Lung microvascular endothelial cell (primary cell): ENCODE measurements around the gene NENF. TPM values are rescaled to one million over a fixed set of nuclear protein-coding genes. Genes with fewer than 3 reads are reported as not detected.
"Not testable (repeated sequence)": the region's sequence is repeated elsewhere in the genome, so short reads cannot be mapped to it uniquely, and the experiment has no call there.

Source experiments
- DNase-seq, 2 donors: peaks; one replicate each; pipeline versions ENCODE4 v3.0.0 to v3.0.0-alpha.2; 2010; ENCODE audit warnings: low read depth in 2 of 2
- total RNA-seq: library from RNA; depleted of rRNA; stranded (reverse); fragments of >200 nt; gene quantifications from 2 replicates; pipeline ENCODE4 v1.2.1, GENCODE V29; 2014

NENF gene
- total RNA-seq, 1 donor from 2014 or later: 2.4 TPM

GRCh38 chr1:212459656-212460055 is 26.9 kb downstream of the NENF start:
- DNase-seq: no peak

DNA sequence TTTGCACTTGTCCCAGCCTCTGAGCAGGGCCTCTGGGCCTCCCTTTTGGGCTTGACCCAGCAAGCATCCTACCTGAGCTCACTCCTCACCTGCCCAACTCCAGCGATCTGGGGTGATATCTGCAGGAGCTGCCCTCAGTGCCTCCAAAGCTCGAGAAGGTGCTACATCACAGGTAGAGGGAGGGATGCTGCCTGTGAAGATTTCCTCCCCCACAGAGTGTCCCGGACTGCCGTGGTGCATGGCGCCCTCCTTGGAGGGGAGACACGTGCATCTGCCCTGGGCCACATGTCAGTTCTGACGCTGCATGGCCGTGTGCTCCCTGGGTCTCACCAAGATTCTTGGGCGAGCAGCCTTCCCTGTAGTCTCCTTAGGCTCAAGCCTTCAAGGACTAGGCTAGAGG is 27.7 kb downstream of the NENF start:
- no peak for DNase-seq

DNA sequence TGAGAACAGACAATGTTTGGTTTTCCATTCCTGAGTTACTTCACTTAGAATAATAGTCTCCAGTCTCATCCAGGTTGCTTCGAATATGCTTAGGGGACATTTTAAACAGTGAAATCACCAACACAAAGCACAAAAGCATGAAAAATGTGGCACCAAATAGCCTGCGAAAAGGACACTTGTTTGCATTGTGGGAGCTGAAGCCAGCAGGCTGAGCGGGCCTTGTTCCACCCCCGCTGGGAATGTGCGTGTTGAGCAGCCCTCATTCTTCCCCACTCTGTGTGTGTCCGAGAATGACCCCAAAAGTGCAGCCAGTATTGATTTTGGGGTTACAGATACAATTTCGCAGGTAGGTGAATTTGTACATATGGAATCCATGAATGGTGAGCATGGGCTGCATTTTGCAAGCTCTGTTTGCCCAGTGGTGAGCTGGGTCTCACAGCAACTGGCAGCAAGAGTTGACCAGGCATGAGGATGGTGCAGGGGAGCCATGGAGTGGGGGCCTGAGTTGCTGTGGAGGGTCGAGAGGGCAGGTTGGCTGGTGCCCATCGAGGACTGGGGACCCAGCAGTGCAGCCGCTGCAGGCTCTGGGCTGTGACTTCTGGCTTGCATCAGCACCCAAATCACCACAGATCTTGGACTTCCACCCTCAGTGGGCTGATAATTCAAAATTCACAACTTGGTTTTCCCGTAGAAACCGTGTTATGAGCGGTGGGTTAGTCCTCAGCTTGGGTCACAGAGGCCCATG is 29.4 kb downstream of the NENF start:
- DNase-seq: no peak

DNA sequence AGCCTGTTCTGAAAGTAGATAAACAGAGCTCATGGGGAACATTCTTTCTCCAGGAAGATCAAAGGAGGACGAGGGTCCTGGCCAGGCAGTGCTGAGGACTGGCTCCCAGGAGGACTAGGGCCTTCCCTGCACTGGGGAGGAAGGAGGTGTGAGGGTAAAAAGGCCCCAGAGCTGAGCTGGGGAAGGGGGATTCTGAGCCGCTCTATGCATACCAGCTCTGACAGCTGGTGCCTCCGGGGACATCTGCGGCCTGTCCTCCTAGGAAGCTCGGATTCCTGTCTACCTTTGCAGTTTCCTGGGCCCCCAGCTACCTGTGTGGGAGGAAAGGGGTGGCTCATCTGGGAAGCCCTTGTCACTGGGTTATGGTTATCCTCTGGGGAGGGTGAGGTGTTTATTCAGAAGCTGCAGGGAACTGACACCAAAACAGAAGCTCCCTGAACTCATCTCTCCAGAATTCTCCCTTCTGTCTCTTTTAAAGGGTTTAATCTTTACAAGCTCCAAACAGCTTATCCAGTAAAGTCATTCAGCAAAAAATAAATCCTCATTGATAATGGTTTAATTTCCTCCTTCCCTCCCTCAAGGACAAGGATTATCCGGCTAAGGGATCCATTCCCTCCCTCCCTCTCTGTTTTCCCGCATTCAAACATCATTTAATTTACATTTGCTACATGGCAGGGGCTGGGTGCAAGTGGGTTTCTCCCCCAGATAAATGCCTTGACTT is 31.0 kb downstream of the NENF start:
- no peak for DNase-seq

GRCh38 chr1:212465311-212465710 is 32.6 kb downstream of the NENF start:
- DNase-seq: no peak

DNA sequence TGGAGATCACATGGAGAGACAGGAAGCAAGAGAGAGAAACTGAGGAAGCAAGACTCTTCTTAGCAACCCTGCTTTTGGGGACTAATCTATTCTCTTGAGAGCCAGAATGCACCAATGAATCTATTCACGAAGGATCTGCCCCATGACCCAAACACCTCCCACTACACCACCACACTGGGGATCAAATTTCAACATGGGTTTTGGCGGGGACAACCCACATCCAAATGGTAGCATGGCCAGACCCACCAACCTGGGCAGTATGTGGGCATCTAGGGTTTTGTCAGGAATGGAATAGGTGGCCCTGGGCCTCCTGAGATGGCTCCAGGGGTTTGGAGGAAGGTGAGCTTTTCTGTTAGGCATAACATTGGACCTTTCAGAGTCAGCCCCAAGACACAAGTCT is 33.7 kb downstream of the NENF start:
- DNase-seq: no peak

GRCh38 chr1:212466898-212467650 is 34.4 kb downstream of the NENF start:
- DNase-seq: no peak

DNA sequence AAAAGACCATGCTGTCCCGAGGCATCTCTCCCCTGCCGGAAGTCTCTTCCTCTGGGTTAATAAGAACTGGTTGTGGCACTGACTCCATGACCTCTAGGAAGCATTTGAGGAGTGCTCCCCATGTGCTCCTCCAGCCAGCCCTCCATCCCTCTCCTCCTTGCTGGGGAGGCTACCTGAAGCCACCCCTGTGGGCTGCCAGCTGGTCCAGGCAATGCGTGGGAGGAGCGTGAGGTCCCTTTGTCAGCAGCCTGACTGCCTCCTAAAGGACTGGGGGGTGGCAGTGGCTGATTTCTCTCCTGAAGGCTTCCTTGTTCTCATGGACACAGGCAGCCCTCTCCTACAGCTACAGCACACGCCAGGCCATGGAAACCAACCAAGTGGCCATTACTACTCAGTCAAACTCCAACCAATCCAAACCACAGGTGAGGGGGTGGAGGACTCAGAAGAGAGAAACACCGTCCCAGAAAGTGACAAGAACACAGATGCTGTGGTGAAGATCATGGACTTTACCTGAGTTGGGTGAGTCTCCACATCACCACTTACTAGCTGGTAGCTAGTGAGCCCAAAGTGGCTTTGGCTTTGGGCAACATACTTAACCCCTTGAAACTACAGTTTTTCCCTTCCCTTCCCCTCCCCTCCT is 35.2 kb downstream of the NENF start:
- no peak for DNase-seq

GRCh38 chr1:212470059-212470458 is 37.3 kb downstream of the NENF start:
- peak; percentile 6 to 30 for DNase-seq

DNA sequence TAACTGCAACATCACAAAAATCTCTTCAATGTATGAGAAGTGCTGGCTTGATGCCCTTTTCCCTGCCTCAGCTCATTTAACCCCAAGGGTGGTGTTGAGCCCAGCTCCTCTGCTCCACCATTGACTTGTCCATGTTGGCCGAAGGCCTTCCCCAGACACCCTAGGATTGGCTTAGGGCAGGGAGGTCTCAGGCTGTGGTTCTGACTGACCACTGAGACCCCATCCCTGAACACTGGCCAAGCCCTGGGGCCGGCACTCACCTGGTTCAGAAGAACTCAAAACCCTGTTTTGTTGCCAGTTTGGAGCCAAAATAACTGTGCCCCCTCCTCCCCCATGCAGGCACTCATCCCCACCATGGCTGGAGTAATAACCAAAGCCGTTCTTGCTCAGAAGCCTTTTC is 38.6 kb downstream of the NENF start:
- DNase-seq: no peak

- no peak for DNase-seq
Observed at GRCh38 chr1:212471891-212472675, 39.4 kb downstream of the NENF start.

DNA sequence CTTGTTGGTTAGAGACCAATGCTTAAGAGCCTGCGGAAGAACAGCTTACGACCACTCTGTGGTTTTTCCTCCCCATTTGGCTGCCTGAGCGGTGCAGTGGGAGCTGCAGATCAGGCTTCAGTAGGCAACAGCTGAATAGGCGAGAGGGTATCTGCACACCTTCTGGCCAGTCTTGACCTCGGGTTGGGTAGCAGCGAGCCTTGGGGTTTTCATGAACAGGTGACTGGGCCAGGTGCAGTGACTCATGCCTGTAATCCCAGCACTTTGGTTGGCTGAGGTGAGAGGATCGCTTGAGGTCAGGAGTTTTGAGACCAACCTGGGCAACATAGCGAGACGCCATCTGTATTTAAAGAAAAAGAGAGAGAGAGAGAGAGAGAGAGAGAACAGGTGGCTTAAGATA is 41.0 kb downstream of the NENF start:
- DNase-seq: no peak

GRCh38 chr1:212475151-212475550 is 42.4 kb downstream of the NENF start:
- no peak for DNase-seq

DNA sequence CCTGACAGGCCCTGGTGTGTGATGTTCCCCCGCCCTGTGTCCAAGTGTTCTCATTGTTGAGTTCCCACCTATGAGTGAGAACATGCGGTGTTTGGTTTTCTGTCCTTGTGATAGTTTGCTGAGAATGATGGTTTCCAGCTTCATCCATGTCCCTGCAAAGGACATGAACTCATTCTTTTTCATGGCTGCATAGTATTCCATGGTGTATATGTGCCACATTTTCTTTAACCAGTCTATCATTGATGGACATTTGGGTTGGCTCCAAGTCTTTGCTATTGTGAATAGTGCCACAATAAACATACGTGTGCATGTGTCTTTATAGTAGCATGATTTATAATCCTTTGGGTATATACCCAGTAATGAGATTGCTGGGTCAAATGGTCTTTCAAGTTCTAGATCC is 43.1 kb downstream of the NENF start:
- not testable (repeated sequence) for DNase-seq

GRCh38 chr1:212477014-212477679 is 44.4 kb downstream of the NENF start:
- DNase-seq: peak; percentile 86

- DNase-seq: peak in 1 of 2 donors; percentile 7
Observed at GRCh38 chr1:212477680-212478466, 45.2 kb downstream of the NENF start.

DNA sequence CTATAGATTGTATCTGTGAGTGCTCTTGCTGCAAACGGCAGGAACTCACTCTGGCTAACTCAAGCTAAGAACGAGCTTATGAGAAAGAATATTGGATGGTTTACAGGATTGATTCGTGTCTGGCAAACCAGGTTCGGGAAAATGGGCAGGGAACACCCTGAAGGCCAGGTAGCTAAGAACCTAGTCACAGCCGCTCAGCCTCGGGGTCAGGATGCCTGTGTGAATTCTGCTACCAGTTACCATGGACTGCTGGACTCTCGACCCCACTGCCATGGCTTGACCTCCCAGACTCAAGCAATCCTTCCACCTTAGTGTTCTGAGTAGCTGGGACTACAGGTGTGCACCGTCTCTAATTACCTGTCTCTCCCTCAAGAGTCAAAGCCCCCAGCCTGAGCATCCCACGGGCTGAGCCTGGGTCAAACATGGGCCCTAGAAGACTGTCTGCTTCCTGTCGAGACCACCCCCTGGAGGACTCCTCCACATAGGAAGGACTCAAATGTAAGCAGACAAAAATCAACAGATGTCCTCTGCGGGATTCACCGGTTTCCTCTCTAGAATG is 45.8 kb downstream of the NENF start:
- DNase-seq: no peak

DNA sequence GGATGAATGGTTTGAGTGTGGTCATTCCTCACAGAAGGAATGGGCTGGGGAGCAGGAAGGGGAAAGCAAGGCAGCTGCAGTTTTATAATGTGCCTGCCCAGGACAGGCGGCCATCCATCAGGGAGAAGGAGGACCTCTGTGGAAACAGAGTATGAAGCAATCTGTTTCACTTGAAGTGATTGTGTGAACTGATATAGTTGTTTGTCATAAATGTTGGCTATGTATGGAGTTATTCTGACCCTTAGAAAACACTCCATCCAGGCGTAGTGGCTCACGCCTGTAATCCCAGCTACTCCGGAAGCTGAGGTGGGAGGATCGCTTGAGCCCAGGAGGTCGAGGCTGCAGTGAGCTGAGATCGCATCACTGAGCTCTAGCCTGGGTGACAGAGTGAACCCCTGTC is 46.5 kb downstream of the NENF start:
- DNase-seq: peak; percentile 17 to 18

DNA sequence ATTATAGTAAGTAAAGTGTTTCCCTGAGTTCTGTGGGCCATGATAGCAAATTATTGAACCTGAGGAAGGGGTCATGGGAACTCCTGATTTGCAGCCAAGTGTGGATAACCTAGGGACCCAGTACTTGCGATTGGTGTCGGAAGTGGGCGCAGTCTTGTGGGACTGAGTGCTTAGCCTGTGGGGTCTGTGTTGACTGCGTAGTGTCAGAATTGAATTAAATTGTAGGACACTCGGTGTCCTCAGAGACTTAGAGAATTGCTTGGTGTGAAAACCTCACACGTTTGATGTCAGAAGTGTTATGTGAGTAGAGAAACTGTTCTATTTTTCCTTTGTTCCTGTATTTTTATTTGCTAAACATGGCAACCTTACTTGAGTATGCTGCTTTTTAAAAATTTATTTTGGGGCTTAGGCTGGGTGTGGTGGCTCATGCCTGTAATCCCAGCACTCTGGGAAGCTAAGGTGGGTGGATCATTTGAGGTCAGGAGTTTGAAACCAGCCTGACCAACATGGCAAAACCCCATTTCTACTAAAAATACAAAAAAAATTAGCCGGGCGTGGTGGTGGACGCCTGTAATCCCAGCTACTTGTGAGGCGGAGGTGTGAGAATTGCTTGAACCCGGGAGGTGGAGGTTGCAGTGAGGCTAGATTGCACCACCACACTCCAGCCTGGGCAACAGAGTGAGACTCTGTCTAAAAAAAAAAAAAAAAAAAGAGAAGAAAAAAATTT is 48.2 kb downstream of the NENF start:
- peak in 1 of 2 donors; percentile 13 for DNase-seq
